ENCODE data around the gene RAB7A.

Gene RAB7A

GRCh38 chr3:128761392-128761791, 35.4 kb downstream of the RAB7A start:
- no peak overlapping the region for H3K9ac ChIP-seq (ENCODE audit: low read length)
- H3K4me3 ChIP-seq (ENCODE audit: low read length) = no peak overlapping the region
- no peak overlapping the region for H3K23ac ChIP-seq (ENCODE audit: low read length)
- no peak overlapping the region for H2BK5ac ChIP-seq (ENCODE audit: low read length)
- no peak overlapping the region for H3K4me2 ChIP-seq (ENCODE audit: low read length)
- H3K56ac ChIP-seq (ENCODE audit: low read length) = no peak overlapping the region
- H3K36me3 ChIP-seq (ENCODE audit: control insufficient read depth, insufficient read depth, low read length) = no peaks in the 10 kb centered on the region
- H3K27ac ChIP-seq (ENCODE audit: low read depth, low read length) = no peak overlapping the region
- H3K79me2 ChIP-seq (ENCODE audit: control insufficient read depth, insufficient read depth, low read length) = peaks cover 63% of the 10 kb centered on the region
- H3K18ac ChIP-seq (ENCODE audit: low read length) = no peak overlapping the region
- no peak overlapping the region for H3K4ac ChIP-seq (ENCODE audit: low read depth, low read length)
- H3K79me1 ChIP-seq (ENCODE audit: low read length) = peaks cover 36% of the 10 kb centered on the region
- no peaks in the 10 kb centered on the region for H3K27me3 ChIP-seq (ENCODE audit: insufficient read depth, low read length, poor library complexity)
- H4K5ac ChIP-seq (ENCODE audit: low read length) = no peak overlapping the region
- H2AK5ac ChIP-seq (ENCODE audit: low read length) = no peak overlapping the region
- H2BK15ac ChIP-seq (replicated peaks; ENCODE audit: low read depth) = no peak overlapping the region
- no peak overlapping the region for H2BK120ac ChIP-seq (ENCODE audit: low read depth, low read length)
- no peak for DNase-seq
- peaks cover 2% of the 10 kb centered on the region for H3K4me1 ChIP-seq (ENCODE audit: control insufficient read depth, low read depth, low read length)
- no peak overlapping the region for H4K8ac ChIP-seq (ENCODE audit: low read depth, low read length)

- peaks cover 42% of the 10 kb centered on the region for H3K79me1 ChIP-seq (ENCODE audit: low read length)
- H2BK15ac ChIP-seq (replicated peaks; ENCODE audit: low read depth) = no peak overlapping the region
- no peak overlapping the region for H4K5ac ChIP-seq (ENCODE audit: low read length)
- no peaks in the 10 kb centered on the region for H3K27me3 ChIP-seq (ENCODE audit: insufficient read depth, low read length, poor library complexity)
- no peak overlapping the region for H3K18ac ChIP-seq (ENCODE audit: low read length)
- no peaks in the 10 kb centered on the region for H3K4me1 ChIP-seq (ENCODE audit: control insufficient read depth, low read depth, low read length)
- H3K23ac ChIP-seq (ENCODE audit: low read length) = no peak overlapping the region
- no peak overlapping the region for H4K8ac ChIP-seq (ENCODE audit: low read depth, low read length)
- no peak overlapping the region for H3K4me2 ChIP-seq (ENCODE audit: low read length)
- no CpG with 5 or more reads among the region's 5 CpGs for WGBS (ENCODE audit: extremely low coverage, insufficient coverage, low lambda C conversion rate)
- no peak for DNase-seq
- H3K36me3 ChIP-seq (ENCODE audit: control insufficient read depth, insufficient read depth, low read length) = no peaks in the 10 kb centered on the region
- no peak overlapping the region for H3K9ac ChIP-seq (ENCODE audit: low read length)
- peaks cover 76% of the 10 kb centered on the region for H3K79me2 ChIP-seq (ENCODE audit: control insufficient read depth, insufficient read depth, low read length)
- no peak overlapping the region for H3K4ac ChIP-seq (ENCODE audit: low read depth, low read length)
- H2BK5ac ChIP-seq (ENCODE audit: low read length) = no peak overlapping the region
- H3K4me3 ChIP-seq (ENCODE audit: low read length) = no peak overlapping the region
- H2BK120ac ChIP-seq (ENCODE audit: low read depth, low read length) = no peak overlapping the region
- H2AK5ac ChIP-seq (ENCODE audit: low read length) = no peak overlapping the region
- no peak overlapping the region for H3K27ac ChIP-seq (ENCODE audit: low read depth, low read length)
- no peak overlapping the region for H3K56ac ChIP-seq (ENCODE audit: low read length)
These were observed 38.0 kb downstream of the RAB7A start for GRCh38 chr3:128763967-128764366.

DNA sequence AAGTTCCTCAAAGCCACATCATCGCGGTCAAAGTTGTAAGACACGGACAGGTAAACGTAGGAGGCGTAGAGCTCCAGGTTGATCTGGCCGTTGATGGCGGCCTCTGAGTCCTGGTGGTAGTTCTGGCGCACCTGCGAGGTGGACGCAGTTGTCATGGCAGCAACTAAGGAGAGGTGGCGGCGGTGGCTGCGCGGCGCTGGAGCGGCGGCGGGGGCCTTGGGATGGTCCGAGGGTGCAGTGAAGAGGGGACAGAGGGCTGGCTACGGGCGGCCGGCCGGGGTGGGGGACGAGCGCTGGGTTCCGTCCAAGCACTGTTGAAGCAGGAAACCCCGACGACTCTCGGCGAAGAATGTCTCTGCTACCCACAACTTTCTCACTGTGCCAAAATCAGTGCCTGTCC, 38.9 kb downstream of the RAB7A start:
- no peak for DNase-seq
- no peak overlapping the region for H3K27ac ChIP-seq (ENCODE audit: low read depth, low read length)
- no peak overlapping the region for H3K18ac ChIP-seq (ENCODE audit: low read length)
- no peak overlapping the region for H2AK5ac ChIP-seq (ENCODE audit: low read length)
- H4K8ac ChIP-seq (ENCODE audit: low read depth, low read length) = no peak overlapping the region
- H3K56ac ChIP-seq (ENCODE audit: low read length) = no peak overlapping the region
- H3K9ac ChIP-seq (ENCODE audit: low read length) = no peak overlapping the region
- WGBS (ENCODE audit: extremely low coverage, insufficient coverage, low lambda C conversion rate) = no CpG with 5 or more reads among the region's 30 CpGs
- H3K23ac ChIP-seq (ENCODE audit: low read length) = no peak overlapping the region
- no peaks in the 10 kb centered on the region for H3K4me1 ChIP-seq (ENCODE audit: control insufficient read depth, low read depth, low read length)
- H4K5ac ChIP-seq (ENCODE audit: low read length) = no peak overlapping the region
- peaks cover 74% of the 10 kb centered on the region for H3K79me2 ChIP-seq (ENCODE audit: control insufficient read depth, insufficient read depth, low read length)
- H3K79me1 ChIP-seq (ENCODE audit: low read length) = peaks cover 38% of the 10 kb centered on the region
- no peak overlapping the region for H3K4me2 ChIP-seq (ENCODE audit: low read length)
- no peaks in the 10 kb centered on the region for H3K27me3 ChIP-seq (ENCODE audit: insufficient read depth, low read length, poor library complexity)
- no peak overlapping the region for H3K4me3 ChIP-seq (ENCODE audit: low read length)
- no peak overlapping the region for H3K4ac ChIP-seq (ENCODE audit: low read depth, low read length)
- H2BK5ac ChIP-seq (ENCODE audit: low read length) = no peak overlapping the region
- no peak overlapping the region for H2BK120ac ChIP-seq (ENCODE audit: low read depth, low read length)
- H2BK15ac ChIP-seq (replicated peaks; ENCODE audit: low read depth) = no peak overlapping the region
- no peaks in the 10 kb centered on the region for H3K36me3 ChIP-seq (ENCODE audit: control insufficient read depth, insufficient read depth, low read length)

DNA sequence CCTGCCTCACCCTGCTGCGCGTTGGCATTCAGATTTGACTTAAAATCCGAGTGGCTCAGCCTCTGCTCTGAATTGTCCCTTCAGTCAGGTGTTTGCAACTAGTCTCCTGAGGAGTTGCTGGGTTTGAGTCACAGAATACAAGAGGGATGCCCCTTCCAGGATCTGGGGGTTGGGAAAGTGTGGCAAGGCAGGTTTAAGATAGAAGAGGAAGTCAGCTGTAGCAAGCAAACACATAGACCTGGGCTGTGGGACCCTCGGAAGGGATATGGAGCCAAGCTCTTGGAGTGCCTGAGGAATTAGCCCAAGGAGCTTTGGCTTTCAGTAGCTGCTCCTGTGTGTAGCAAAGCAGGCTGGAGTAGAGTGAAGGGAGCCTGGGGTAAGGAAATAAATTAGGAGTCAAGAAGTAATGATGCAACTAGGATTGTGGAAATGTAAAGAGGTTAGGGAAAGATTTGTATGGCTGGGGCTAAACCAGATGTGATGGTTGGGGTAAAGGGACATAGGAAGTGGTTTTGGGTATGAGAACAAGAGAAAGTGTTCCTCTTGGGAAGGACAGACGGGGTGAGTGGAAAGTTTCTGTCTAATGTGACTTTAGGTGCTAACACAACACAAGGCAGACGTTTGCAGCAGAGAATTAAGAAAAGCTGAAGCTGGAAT, 41.2 kb downstream of the RAB7A start:
- no peak overlapping the region for H4K5ac ChIP-seq (ENCODE audit: low read length)
- no peak overlapping the region for H3K27ac ChIP-seq (ENCODE audit: low read depth, low read length)
- no peak overlapping the region for H2BK5ac ChIP-seq (ENCODE audit: low read length)
- no peak overlapping the region for H3K4me2 ChIP-seq (ENCODE audit: low read length)
- H2BK120ac ChIP-seq (ENCODE audit: low read depth, low read length) = no peak overlapping the region
- H3K79me1 ChIP-seq (ENCODE audit: low read length) = peaks cover 34% of the 10 kb centered on the region
- no peak overlapping the region for H3K23ac ChIP-seq (ENCODE audit: low read length)
- no peaks in the 10 kb centered on the region for H3K27me3 ChIP-seq (ENCODE audit: insufficient read depth, low read length, poor library complexity)
- no peak overlapping the region for H2BK15ac ChIP-seq (replicated peaks; ENCODE audit: low read depth)
- H3K9ac ChIP-seq (ENCODE audit: low read length) = no peak overlapping the region
- no peaks in the 10 kb centered on the region for H3K36me3 ChIP-seq (ENCODE audit: control insufficient read depth, insufficient read depth, low read length)
- H3K56ac ChIP-seq (ENCODE audit: low read length) = no peak overlapping the region
- H3K4ac ChIP-seq (ENCODE audit: low read depth, low read length) = no peak overlapping the region
- DNase-seq = no peak
- no CpG with 5 or more reads among the region's 6 CpGs for WGBS (ENCODE audit: extremely low coverage, insufficient coverage, low lambda C conversion rate)
- no peaks in the 10 kb centered on the region for H3K4me1 ChIP-seq (ENCODE audit: control insufficient read depth, low read depth, low read length)
- H2AK5ac ChIP-seq (ENCODE audit: low read length) = no peak overlapping the region
- H3K18ac ChIP-seq (ENCODE audit: low read length) = no peak overlapping the region
- peaks cover 75% of the 10 kb centered on the region for H3K79me2 ChIP-seq (ENCODE audit: control insufficient read depth, insufficient read depth, low read length)
- no peak overlapping the region for H3K4me3 ChIP-seq (ENCODE audit: low read length)
- no peak overlapping the region for H4K8ac ChIP-seq (ENCODE audit: low read depth, low read length)

DNA sequence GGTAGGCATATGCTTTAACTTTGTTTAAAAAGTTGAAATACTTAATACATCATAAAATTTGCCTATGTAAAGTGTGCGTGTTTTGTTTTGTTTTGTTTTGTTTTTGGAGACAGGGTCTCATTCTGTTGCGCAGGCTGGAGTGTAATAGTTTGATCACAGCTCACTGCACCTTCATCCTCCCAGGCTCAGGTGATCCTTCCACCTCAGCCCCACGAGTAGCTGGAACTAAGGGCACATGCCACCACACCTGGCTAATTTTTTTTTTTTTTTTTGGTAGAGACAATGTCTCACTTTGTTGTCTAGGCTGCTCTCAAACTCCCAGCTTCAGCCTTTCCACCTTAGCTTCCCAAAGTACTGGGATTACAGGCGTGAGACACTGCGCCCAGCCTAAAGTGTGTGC, 42.5 kb downstream of the RAB7A start:
- no peaks in the 10 kb centered on the region for H3K27me3 ChIP-seq (ENCODE audit: insufficient read depth, low read length, poor library complexity)
- H3K9ac ChIP-seq (ENCODE audit: low read length) = no peak overlapping the region
- H2AK5ac ChIP-seq (ENCODE audit: low read length) = no peak overlapping the region
- no peak overlapping the region for H3K23ac ChIP-seq (ENCODE audit: low read length)
- no peak overlapping the region for H2BK120ac ChIP-seq (ENCODE audit: low read depth, low read length)
- H3K79me2 ChIP-seq (ENCODE audit: control insufficient read depth, insufficient read depth, low read length) = peaks cover 69% of the 10 kb centered on the region
- H2BK15ac ChIP-seq (replicated peaks; ENCODE audit: low read depth) = no peak overlapping the region
- no peak overlapping the region for H3K4ac ChIP-seq (ENCODE audit: low read depth, low read length)
- H4K5ac ChIP-seq (ENCODE audit: low read length) = no peak overlapping the region
- no peak overlapping the region for H3K18ac ChIP-seq (ENCODE audit: low read length)
- no peak for DNase-seq
- WGBS (ENCODE audit: extremely low coverage, insufficient coverage, low lambda C conversion rate) = no CpG with 5 or more reads among the region's 5 CpGs
- no peaks in the 10 kb centered on the region for H3K36me3 ChIP-seq (ENCODE audit: control insufficient read depth, insufficient read depth, low read length)
- no peaks in the 10 kb centered on the region for H3K4me1 ChIP-seq (ENCODE audit: control insufficient read depth, low read depth, low read length)
- peak overlapping the region; percentile 15 for H3K56ac ChIP-seq (ENCODE audit: low read length)
- no peak overlapping the region for H3K27ac ChIP-seq (ENCODE audit: low read depth, low read length)
- no peak overlapping the region for H3K4me2 ChIP-seq (ENCODE audit: low read length)
- peaks cover 31% of the 10 kb centered on the region for H3K79me1 ChIP-seq (ENCODE audit: low read length)
- H3K4me3 ChIP-seq (ENCODE audit: low read length) = no peak overlapping the region
- no peak overlapping the region for H4K8ac ChIP-seq (ENCODE audit: low read depth, low read length)
- no peak overlapping the region for H2BK5ac ChIP-seq (ENCODE audit: low read length)

DNA sequence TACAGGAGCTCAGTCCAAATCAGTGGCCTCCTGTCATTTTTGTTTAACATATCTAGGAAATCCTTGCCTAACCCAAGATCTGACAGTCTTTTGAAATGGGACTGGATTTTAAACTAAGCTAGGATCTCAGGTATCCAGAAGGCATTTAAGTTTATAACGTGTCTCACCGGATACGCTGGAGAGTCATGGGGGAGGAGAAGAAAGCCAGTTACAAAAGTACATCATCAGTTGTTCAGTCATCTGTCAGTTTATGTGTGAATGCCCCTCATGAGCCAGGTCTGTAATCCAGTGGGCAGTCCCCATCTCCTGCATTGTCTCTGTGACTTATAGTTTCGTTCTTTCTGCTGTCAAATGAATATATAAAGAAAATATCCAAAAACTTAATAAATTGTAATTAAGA, 44.4 kb downstream of the RAB7A start:
- WGBS (ENCODE audit: extremely low coverage, insufficient coverage, low lambda C conversion rate) = no CpG with 5 or more reads among the region's 4 CpGs
- no peak overlapping the region for H3K23ac ChIP-seq (ENCODE audit: low read length)
- H3K56ac ChIP-seq (ENCODE audit: low read length) = no peak overlapping the region
- H3K4ac ChIP-seq (ENCODE audit: low read depth, low read length) = no peak overlapping the region
- H3K4me2 ChIP-seq (ENCODE audit: low read length) = no peak overlapping the region
- H3K4me1 ChIP-seq (ENCODE audit: control insufficient read depth, low read depth, low read length) = no peaks in the 10 kb centered on the region
- no peak overlapping the region for H2BK120ac ChIP-seq (ENCODE audit: low read depth, low read length)
- H2AK5ac ChIP-seq (ENCODE audit: low read length) = no peak overlapping the region
- H2BK15ac ChIP-seq (replicated peaks; ENCODE audit: low read depth) = no peak overlapping the region
- H3K36me3 ChIP-seq (ENCODE audit: control insufficient read depth, insufficient read depth, low read length) = no peaks in the 10 kb centered on the region
- no peak for DNase-seq
- H3K9ac ChIP-seq (ENCODE audit: low read length) = no peak overlapping the region
- no peak overlapping the region for H3K4me3 ChIP-seq (ENCODE audit: low read length)
- no peak overlapping the region for H3K18ac ChIP-seq (ENCODE audit: low read length)
- H3K79me1 ChIP-seq (ENCODE audit: low read length) = peaks cover 31% of the 10 kb centered on the region
- no peaks in the 10 kb centered on the region for H3K27me3 ChIP-seq (ENCODE audit: insufficient read depth, low read length, poor library complexity)
- no peak overlapping the region for H4K5ac ChIP-seq (ENCODE audit: low read length)
- no peak overlapping the region for H3K27ac ChIP-seq (ENCODE audit: low read depth, low read length)
- no peak overlapping the region for H2BK5ac ChIP-seq (ENCODE audit: low read length)
- no peak overlapping the region for H4K8ac ChIP-seq (ENCODE audit: low read depth, low read length)
- H3K79me2 ChIP-seq (ENCODE audit: control insufficient read depth, insufficient read depth, low read length) = peaks cover 63% of the 10 kb centered on the region
